ENCODE data around the gene PSMA6. TPM values are rescaled to one million over a fixed set of nuclear protein-coding genes. Genes with fewer than 3 reads are reported as not detected.

Gene PSMA6
- total and polyA plus RNA-seq, 2 of the 13 experiments (the other 11 are each of a cell fraction or from before 2014, with no cell fraction given) = 525 to 1,109 TPM

DNA sequence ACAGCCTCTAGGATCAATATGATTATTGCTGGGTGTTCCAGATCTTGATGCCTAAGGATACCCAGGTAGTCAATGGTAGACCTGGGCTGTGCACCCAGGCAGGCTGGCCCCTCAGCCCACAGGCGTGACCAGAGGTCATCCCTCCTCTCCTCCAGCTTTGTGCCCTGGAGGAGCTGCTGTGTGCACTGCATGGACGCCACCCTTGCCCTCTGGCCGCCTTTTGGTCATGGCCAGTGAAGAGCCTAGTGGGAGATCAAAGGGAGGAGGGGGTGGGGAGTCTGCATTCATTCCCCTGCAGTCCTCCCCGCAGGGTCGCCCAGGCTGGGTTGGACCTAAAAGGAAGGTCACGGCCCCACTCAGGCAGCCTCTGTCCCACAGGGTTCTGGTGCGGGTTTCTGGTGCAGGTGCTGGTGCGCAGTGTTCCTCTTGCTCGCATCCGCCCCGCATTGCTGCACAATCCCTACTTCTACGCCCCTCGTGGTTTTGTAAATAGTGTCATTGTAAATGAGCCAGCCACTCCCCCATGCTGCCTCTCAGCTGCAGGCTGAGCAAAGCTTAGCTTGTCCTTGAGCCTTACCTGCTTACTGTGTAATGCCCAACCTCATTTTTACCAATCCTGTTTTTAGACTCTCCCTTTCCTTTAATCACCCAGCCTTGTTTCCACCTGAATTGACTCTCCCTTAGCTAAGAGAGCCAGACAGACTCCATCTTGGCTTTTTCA, 55.3 kb downstream of the PSMA6 start (continued):
- TF ChIP-seq RNF219 (CRISPR knock-in tag; IDR thresholded peaks at IDR 0.05) = no peak
- TF ChIP-seq NFYB (CRISPR knock-in tag; IDR thresholded peaks at IDR 0.05) = no peak; the same call in none of the 2 replicates
- TF ChIP-seq ZNF747 (CRISPR knock-in tag; IDR thresholded peaks at IDR 0.05; ENCODE audit: borderline replicate concordance) = peak; percentile 100
- TF ChIP-seq GZF1 (CRISPR knock-in tag; IDR thresholded peaks at IDR 0.05) = peak; percentile 92
- peak; percentile 85 for TF ChIP-seq THAP11 (CRISPR knock-in tag; IDR thresholded peaks at IDR 0.05)
- no peak for TF ChIP-seq ZNF33A (CRISPR knock-in tag; IDR thresholded peaks at IDR 0.05; ENCODE audit: borderline replicate concordance)
- peak; percentile 91 for TF ChIP-seq ATF2 (CRISPR knock-in tag; IDR thresholded peaks at IDR 0.05)
- TF ChIP-seq ZNF609 (CRISPR knock-in tag; IDR thresholded peaks at IDR 0.05; ENCODE audit: borderline replicate concordance) = peak; percentile 96
- TF ChIP-seq ZNF674 (CRISPR knock-in tag; IDR thresholded peaks at IDR 0.05; ENCODE audit: low read depth) = no peak
- peak; percentile 89; the same call in 1 of the 2 replicates for TF ChIP-seq FIP1L1 (IDR thresholded peaks at IDR 0.05; ENCODE audit: borderline replicate concordance, insufficient read depth, low read depth, low read length)
- TF ChIP-seq, protein P1, sequence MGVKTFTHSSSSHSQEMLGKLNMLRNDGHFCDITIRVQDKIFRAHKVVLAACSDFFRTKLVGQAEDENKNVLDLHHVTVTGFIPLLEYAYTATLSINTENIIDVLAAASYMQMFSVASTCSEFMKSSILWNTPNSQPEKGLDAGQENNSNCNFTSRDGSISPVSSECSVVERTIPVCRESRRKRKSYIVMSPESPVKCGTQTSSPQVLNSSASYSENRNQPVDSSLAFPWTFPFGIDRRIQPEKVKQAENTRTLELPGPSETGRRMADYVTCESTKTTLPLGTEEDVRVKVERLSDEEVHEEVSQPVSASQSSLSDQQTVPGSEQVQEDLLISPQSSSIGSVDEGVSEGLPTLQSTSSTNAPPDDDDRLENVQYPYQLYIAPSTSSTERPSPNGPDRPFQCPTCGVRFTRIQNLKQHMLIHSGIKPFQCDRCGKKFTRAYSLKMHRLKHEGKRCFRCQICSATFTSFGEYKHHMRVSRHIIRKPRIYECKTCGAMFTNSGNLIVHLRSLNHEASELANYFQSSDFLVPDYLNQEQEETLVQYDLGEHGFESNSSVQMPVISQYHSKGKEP (CRISPR knock-in tag; IDR thresholded peaks at IDR 0.05) = peak; percentile 55; the same call in 1 of the 2 replicates
- TF ChIP-seq ZNF766 (CRISPR knock-in tag; IDR thresholded peaks at IDR 0.05; ENCODE audit: borderline replicate concordance) = peak; percentile 97
- TF ChIP-seq ZNF672 (CRISPR knock-in tag; IDR thresholded peaks at IDR 0.05) = no peak
- TF ChIP-seq, protein P2, sequence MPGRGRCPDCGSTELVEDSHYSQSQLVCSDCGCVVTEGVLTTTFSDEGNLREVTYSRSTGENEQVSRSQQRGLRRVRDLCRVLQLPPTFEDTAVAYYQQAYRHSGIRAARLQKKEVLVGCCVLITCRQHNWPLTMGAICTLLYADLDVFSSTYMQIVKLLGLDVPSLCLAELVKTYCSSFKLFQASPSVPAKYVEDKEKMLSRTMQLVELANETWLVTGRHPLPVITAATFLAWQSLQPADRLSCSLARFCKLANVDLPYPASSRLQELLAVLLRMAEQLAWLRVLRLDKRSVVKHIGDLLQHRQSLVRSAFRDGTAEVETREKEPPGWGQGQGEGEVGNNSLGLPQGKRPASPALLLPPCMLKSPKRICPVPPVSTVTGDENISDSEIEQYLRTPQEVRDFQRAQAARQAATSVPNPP (CRISPR knock-in tag; IDR thresholded peaks at IDR 0.05) = peak; percentile 96
- TF ChIP-seq, protein P3, sequence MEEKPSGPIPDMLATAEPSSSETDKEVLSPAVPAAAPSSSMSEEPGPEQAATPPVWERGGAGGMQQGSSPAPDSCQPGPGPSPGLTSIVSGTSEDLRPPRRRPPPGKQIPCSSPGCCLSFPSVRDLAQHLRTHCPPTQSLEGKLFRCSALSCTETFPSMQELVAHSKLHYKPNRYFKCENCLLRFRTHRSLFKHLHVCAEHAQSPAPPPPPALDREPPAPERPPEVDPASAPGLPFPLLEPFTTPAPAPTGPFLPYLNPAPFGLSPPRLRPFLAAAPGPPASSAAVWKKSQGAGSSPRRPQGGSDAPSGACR (CRISPR knock-in tag; IDR thresholded peaks at IDR 0.05) = peak; percentile 98
